H9 (cell line): ENCODE data around the gene TMEM106C. TPM values are rescaled to one million over a fixed set of nuclear protein-coding genes. Genes with fewer than 3 reads are reported as not detected.

ENCODE experiments used
- DNase-seq: peaks from one replicate; pipeline ENCODE4 v3.0.0-alpha.2; 2017
- H2AFZ ChIP-seq: one replicate; pipeline ENCODE4 v1.6.1; 2013; ENCODE audit warnings: mild to moderate bottlenecking, low read length, control low read depth, moderate library complexity
- H2AK5ac ChIP-seq: 2 replicates; pipeline ENCODE4 v1.6.1; 2013; ENCODE audit warnings: low read length, control low read depth, mixed read lengths; ENCODE audit not compliant: insufficient read length
- H2BK120ac ChIP-seq: one replicate; pipeline ENCODE4 v1.6.1; 2013; ENCODE audit warnings: low read depth, mild to moderate bottlenecking, low read length, control low read depth, inconsistent platforms; ENCODE audit not compliant: poor library complexity, severe bottlenecking
- H2BK12ac ChIP-seq: 2 replicates; pipeline ENCODE4 v1.6.1; 2013; ENCODE audit warnings: low read length, control low read depth, mixed read lengths, low read depth; ENCODE audit not compliant: insufficient read length
- H2BK15ac ChIP-seq: 2 replicates; pipeline ENCODE4 v1.6.1; 2013; ENCODE audit warnings: low read depth, low read length, control low read depth
- H2BK20ac ChIP-seq: one replicate; pipeline ENCODE4 v1.6.1; 2013; ENCODE audit warnings: low read depth, mild to moderate bottlenecking, low read length, control low read depth, inconsistent platforms; ENCODE audit not compliant: poor library complexity, severe bottlenecking
- H2BK5ac ChIP-seq: 2 replicates; pipeline ENCODE4 v1.6.1; 2013; ENCODE audit warnings: low read length, control low read depth, mixed read lengths; ENCODE audit not compliant: insufficient read length
- H3K14ac ChIP-seq: 2 replicates; pipeline ENCODE4 v1.6.1; 2013; ENCODE audit warnings: low read length, control low read depth; ENCODE audit not compliant: insufficient read depth
- H3K18ac ChIP-seq: 2 replicates; pipeline ENCODE4 v1.6.1; 2013; ENCODE audit warnings: low read depth, mild to moderate bottlenecking, mixed read lengths, low read length, control low read depth; ENCODE audit not compliant: insufficient read length
- H3K23ac ChIP-seq: 2 replicates; pipeline ENCODE4 v1.6.1; 2013; ENCODE audit warnings: low read length, control low read depth, mixed read lengths, low read depth; ENCODE audit not compliant: insufficient read length
- H3K23me2 ChIP-seq: 2 replicates; pipeline ENCODE4 v1.6.1; 2013; ENCODE audit warnings: low read depth, mild to moderate bottlenecking, mixed read lengths, low read length, control low read depth; ENCODE audit not compliant: insufficient read length, poor library complexity, severe bottlenecking
- H3K27ac ChIP-seq: 2 replicates; pipeline ENCODE4 v1.5.1; 2013; ENCODE audit warnings: low read length, control low read depth, mixed read lengths, low read depth; ENCODE audit not compliant: insufficient read length
- H3K27me3 ChIP-seq: 2 replicates; pipeline ENCODE4 v1.6.1; 2013; ENCODE audit warnings: low read length, control low read depth, inconsistent platforms; ENCODE audit not compliant: insufficient read depth
- H3K4ac ChIP-seq: 2 replicates; pipeline ENCODE4 v1.6.1; 2013; ENCODE audit warnings: low read depth, mild to moderate bottlenecking, control low read depth, inconsistent platforms, low read length, moderate library complexity
- H3K4me1 ChIP-seq: 2 replicates; pipeline ENCODE4 v1.6.1; 2013; ENCODE audit warnings: low read length, control low read depth, inconsistent platforms; ENCODE audit not compliant: insufficient read depth
- H3K4me2 ChIP-seq: 2 replicates; pipeline ENCODE4 v1.6.1; 2013; ENCODE audit warnings: low read length, control low read depth, mixed read lengths; ENCODE audit not compliant: insufficient read length, insufficient read depth
- H3K56ac ChIP-seq: 2 replicates; pipeline ENCODE4 v1.6.1; 2013; ENCODE audit warnings: low read depth, mild to moderate bottlenecking, mixed read lengths, low read length, control low read depth; ENCODE audit not compliant: insufficient read length
- H3K79me1 ChIP-seq: 2 replicates; pipeline ENCODE4 v1.6.1; 2013; ENCODE audit warnings: low read depth, mild to moderate bottlenecking, moderate library complexity, low read length, control low read depth, inconsistent platforms; ENCODE audit not compliant: insufficient read depth, poor library complexity, severe bottlenecking
- H3K79me2 ChIP-seq: 2 replicates; pipeline ENCODE4 v1.6.1; 2013; ENCODE audit warnings: low read length, control low read depth, inconsistent platforms; ENCODE audit not compliant: insufficient read depth
- H3K9ac ChIP-seq: 2 replicates; pipeline ENCODE4 v1.6.1; 2013; ENCODE audit warnings: low read length, control low read depth, mixed read lengths; ENCODE audit not compliant: insufficient read length; ENCODE audit errors: extremely low read depth
- H3K9me3 ChIP-seq: one replicate; pipeline ENCODE4 v1.6.1; 2013; ENCODE audit warnings: low read depth, low read length, inconsistent platforms; ENCODE audit not compliant: control insufficient read depth
- H3T11ph ChIP-seq: one replicate; pipeline ENCODE4 v1.6.1; 2013; ENCODE audit warnings: mild to moderate bottlenecking, low read length, control low read depth, inconsistent platforms
- H4K20me1 ChIP-seq: one replicate; pipeline ENCODE4 v1.6.1; 2013; ENCODE audit not compliant: control insufficient read depth, insufficient read length, insufficient read depth
- H4K5ac ChIP-seq: 2 replicates; pipeline ENCODE4 v1.6.1; 2013; ENCODE audit warnings: low read depth, mild to moderate bottlenecking, mixed read lengths, low read length, control low read depth; ENCODE audit not compliant: insufficient read length
- H4K8ac ChIP-seq: replicated peaks from 2 replicates; pipeline ENCODE4 v1.6.1; 2013; ENCODE audit warnings: low read length, control low read depth, mixed read lengths, low read depth; ENCODE audit not compliant: insufficient read length
- H4K91ac ChIP-seq: 2 replicates; pipeline ENCODE4 v1.6.1; 2013; ENCODE audit warnings: low read depth, mild to moderate bottlenecking, moderate library complexity, mixed read lengths, low read length, control low read depth; ENCODE audit not compliant: insufficient read length
- H3K27ac Mint-ChIP-seq, 3 experiments: 2 replicates in 2 of 3; 3 replicates in 1 of 3; pipeline ENCODE4 v1.8.0; 2020 to 2021; ENCODE audit warnings: mixed read lengths in 3 of 3, mild to moderate bottlenecking in 1 of 3, moderate library complexity in 1 of 3
- H3K27me3 Mint-ChIP-seq: 2 replicates; pipeline ENCODE4 v1.8.0; 2021; ENCODE audit warnings: low read depth, mild to moderate bottlenecking, moderate library complexity, mixed read lengths
- H3K36me3 Mint-ChIP-seq, 3 experiments: 2 replicates in 2 of 3; 3 replicates in 1 of 3; pipeline ENCODE4 v1.8.0; 2020 to 2021; ENCODE audit warnings: low read depth in 3 of 3, mixed read lengths in 3 of 3; ENCODE audit not compliant: insufficient read depth in 1 of 3
- H3K4me1 Mint-ChIP-seq, 2 experiments: 2 replicates each; pipeline ENCODE4 v1.8.0; 2020; ENCODE audit warnings: mixed read lengths in 2 of 2
- H3K4me3 Mint-ChIP-seq, 2 experiments: 2 replicates in 1 of 2; 3 replicates in 1 of 2; pipeline ENCODE4 v1.8.0; 2020 to 2021; ENCODE audit warnings: mild to moderate bottlenecking in 2 of 2, mixed read lengths in 2 of 2, moderate library complexity in 1 of 2
- H3K9me3 Mint-ChIP-seq, 2 experiments: 2 replicates in 1 of 2; 3 replicates in 1 of 2; pipeline ENCODE4 v1.8.0; 2020; ENCODE audit warnings: mild to moderate bottlenecking in 2 of 2, mixed read lengths in 2 of 2, moderate library complexity in 1 of 2
- CTCF ChIP-seq: fragments of 200-600 bp; sonication (generic); conservative IDR thresholded peaks from 3 replicates; pipeline ENCODE4 v1.8.0; 2021; ENCODE audit warnings: antibody characterized with exemption, mild to moderate bottlenecking
- WGBS: extraction: QIAGEN DNeasy Blood & Tissue Kit; methylation state at CpG from one replicate; pipeline ENCODE4 v1.1.7; 2013; ENCODE audit warnings: missing lambda C conversion rate, low lambda C conversion rate, mixed read lengths; ENCODE audit not compliant: insufficient read length; ENCODE audit errors: extremely low coverage; 5-methylcytosine and 5-hydroxymethylcytosine counted together
- total RNA-seq: library from RNA; stranded (reverse); gene quantifications from 2 replicates; pipeline ENCODE4 v1.2.1, GENCODE V29; 2021

The TMEM106C gene
- total RNA-seq, 1 experiment from 2014 or later: 43.7 TPM

GRCh38 chr12:47989666-47990065 is 26.3 kb downstream of the TMEM106C start:
- Mint-ChIP-seq H3K36me3 (peaks cover 0 to 1% (median 0%) of the 10 kb centered on the region in 3 experiments; a peak in 1 of 7 replicates), H3K4me1 (peaks cover 13 to 18% of the 10 kb centered on the region in 2 experiments), H3K9me3 (peaks cover 0 to 3% of the 10 kb centered on the region in 2 experiments; a peak in 1 of 5 replicates), H3K27me3 (peaks cover 95% of the 10 kb centered on the region), H3K4me3 (no peak overlapping the region; a peak in 1 of 5 replicates), H3K27ac (no peak overlapping the region; a peak in 1 of 7 replicates)
- no CpG with 5 or more reads among the region's 12 CpGs for WGBS
- Histone ChIP-seq H4K91ac (no peak overlapping the region), H3K14ac (no peak overlapping the region), H3K23me2 (no peaks in the 10 kb centered on the region), H3K23ac (no peak overlapping the region), H3K9me3 (no peaks in the 10 kb centered on the region), H4K20me1 (no peaks in the 10 kb centered on the region), H2AFZ (no peak overlapping the region), H2BK15ac (no peak overlapping the region), H3K9ac (no peak overlapping the region), H3T11ph (no peak overlapping the region), H3K4me2 (no peak overlapping the region), H2BK20ac (no peak overlapping the region), H2AK5ac (no peak overlapping the region), H4K5ac (no peak overlapping the region), H3K4me1 (no peaks in the 10 kb centered on the region), H2BK120ac (no peak overlapping the region), H3K27ac (no peak overlapping the region), H3K18ac (no peak overlapping the region), H3K27me3 (no peaks in the 10 kb centered on the region; the same call in 1 of the 2 replicates), H3K56ac (no peak overlapping the region), H2BK12ac (no peak overlapping the region), H3K79me1 (no peaks in the 10 kb centered on the region), H3K4ac (no peak overlapping the region), H3K79me2 (no peaks in the 10 kb centered on the region), H4K8ac (no peak overlapping the region), H2BK5ac (no peak overlapping the region)
- DNase-seq: no peak
- no peak for TF ChIP-seq CTCF
